NAMALWA (cell line): Measurements from ENCODE around the gene GSTA4.
"Not testable (repeated sequence)": the region's sequence is repeated elsewhere in the genome, so short reads cannot be mapped to it uniquely, and the experiment has no call there.

ENCODE experiments used
- DNase-seq: peaks from one replicate; pipeline ENCODE4 v3.0.0-alpha.2; 2015; ENCODE audit warnings: low spot score

Gene GSTA4

DNA sequence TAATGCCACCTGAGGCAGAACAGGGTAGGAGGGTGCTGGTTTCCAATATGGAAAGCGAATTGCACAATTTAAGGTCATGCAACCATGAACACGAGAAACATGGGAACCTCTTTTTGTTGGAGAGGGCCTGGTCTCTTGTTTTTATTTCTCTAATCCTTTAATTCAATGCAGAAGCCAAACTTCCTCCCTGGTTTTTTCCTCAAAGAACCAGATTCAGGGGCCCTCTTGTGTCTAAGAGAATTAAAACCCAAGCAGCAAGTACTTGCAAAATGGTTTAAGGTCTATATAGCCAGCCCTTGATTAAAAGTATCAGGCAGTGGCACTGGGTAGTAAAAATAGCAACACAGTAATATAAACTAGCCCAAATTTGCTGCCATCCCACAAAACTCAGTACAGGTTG, 19.5 kb downstream of the GSTA4 start:
- no peak for DNase-seq

GRCh38 chr6:52972989-52973388, 22.1 kb downstream of the GSTA4 start:
- no peak for DNase-seq

DNA sequence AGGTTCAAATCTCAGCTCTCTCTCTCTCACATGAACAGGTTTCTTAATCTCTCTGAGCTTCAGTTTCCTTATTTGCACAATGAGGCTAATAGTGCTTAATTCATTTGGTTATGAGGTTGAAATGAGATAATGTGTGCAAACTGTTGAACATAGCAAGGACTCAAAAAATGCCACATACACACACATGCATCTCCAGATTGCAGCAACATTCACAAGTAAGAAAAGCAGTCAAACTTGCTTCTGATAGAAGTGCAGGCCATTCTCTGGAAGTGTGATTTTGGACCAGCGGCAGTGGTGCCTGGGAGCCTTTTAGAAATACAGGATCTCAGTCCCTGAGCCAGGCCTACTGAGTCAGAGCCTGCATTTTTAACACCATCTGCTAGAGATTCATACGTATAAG, 25.7 kb downstream of the GSTA4 start:
- DNase-seq = no peak

DNA sequence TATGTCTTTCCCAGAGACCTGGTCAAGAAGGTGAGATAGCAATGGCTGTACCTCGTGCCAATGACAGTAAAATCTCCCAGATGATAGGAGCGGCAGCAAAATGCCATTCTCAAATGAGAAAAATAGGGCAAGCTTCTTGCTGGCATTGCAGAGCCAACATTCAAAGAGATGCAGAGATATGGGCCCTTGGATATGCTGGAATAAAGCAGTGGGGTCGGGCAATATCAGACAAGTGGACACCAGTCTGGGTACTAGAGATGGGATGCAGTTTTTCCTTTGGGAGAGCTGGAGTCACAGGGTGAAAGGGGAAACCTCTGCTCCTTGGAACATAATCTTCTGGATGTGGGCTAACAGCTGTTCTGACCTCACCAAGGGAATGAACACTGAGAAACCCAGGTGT, 29.0 kb downstream of the GSTA4 start:
- DNase-seq = no peak

DNA sequence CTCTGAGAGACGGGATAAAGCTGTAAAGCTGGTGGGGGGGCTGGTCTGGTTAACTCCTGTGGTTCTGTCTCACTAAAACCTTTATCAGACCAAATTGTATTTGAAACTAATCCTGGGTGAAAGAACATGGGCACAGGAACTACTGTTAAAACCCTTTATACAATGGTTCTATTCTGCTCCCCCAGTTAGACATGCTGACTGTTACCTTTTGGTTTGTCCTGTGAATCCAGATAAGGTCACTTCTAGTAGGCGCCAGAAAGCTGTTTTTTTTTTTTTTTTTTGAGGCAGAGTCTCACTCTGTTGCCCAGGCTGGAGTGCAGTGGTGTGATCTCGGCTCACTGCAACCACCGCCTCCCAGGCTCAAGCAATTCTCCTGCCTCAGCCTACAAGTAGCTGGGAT, 29.7 kb downstream of the GSTA4 start:
- no peak for DNase-seq

- DNase-seq = no peak
Observed at GRCh38 chr6:52964318-52964717, 30.8 kb downstream of the GSTA4 start.

DNA sequence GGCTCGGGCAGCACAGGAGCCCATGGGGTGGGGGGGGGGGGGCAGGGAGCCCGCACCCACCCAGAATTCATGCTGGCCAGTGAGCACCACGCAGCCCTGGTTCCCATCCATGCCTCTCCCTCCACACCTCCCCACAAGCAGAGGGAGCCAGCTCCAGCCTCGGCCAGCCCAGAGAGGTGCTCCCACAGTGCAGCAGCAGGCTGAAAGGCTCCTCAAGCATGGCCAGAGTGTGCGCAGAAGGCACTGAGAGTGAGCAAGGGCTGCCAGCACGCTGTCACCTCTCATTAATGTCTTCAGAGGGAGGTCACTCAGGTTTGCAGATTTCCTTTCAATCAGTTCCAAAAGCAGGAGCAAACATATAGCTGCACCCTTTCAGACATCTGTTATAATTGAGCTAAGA, 32.4 kb downstream of the GSTA4 start:
- DNase-seq = no peak

GRCh38 chr6:52961022-52961421, 34.1 kb downstream of the GSTA4 start:
- not testable (repeated sequence) for DNase-seq

GRCh38 chr6:52960211-52960610, 34.9 kb downstream of the GSTA4 start:
- not testable (repeated sequence) for DNase-seq

DNA sequence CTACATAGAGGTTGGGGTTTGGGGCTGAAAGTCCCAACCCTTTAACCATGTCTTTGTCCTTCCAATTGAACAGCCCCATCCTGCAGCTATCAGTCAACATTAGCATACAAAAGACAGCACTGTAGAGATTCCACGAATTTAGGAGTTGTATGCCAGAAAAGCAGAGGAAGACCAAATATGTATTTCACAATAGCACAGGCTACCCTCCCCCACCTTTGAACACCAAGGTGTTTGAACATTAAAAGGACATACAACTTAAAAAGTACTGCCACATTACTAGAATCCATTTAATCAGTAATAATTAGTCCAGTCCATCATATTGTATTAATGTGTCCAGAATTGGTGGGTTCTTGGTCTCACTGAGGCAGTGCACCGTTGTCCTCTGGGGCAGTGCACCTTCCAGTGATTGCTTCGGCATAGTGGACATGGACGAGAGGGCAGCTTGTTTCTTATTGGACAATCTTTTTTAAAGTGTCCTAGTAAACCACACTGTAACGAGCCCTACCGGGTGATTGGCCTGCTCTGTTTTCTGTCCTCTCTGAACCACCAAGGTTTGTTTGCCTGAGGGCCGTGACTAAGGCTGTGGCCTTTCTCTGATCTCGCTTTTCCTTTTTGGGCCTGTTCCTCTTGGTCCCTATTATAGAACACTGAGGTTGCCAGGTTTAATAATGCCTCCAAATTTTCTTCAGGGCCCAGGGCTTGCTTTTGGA, 36.4 kb downstream of the GSTA4 start:
- no peak for DNase-seq

GRCh38 chr6:52955871-52956270, 39.2 kb downstream of the GSTA4 start:
- DNase-seq = no peak

- DNase-seq = no peak
Observed at GRCh38 chr6:52953911-52954839, 40.9 kb downstream of the GSTA4 start.

DNA sequence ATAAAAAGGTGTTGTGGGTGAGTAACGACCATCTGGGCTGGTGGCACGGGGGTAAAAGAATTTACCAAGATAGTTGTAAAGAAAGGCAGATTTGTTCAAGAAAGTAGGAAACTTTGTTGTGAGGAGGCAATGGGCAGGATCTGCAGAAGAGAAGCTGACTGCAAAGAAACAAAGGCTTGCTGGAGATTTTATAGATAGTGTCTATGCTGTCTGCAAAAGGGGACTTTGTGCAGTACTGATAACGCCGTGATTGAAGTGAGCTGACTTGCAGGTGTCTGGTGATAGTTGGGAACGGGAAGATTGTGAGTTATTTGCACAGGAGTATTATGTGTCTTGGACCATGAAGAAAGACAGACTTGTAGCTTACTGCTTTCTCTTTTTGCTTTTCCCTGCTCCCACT, 48.8 kb downstream of the GSTA4 start:
- no peak for DNase-seq

DNA sequence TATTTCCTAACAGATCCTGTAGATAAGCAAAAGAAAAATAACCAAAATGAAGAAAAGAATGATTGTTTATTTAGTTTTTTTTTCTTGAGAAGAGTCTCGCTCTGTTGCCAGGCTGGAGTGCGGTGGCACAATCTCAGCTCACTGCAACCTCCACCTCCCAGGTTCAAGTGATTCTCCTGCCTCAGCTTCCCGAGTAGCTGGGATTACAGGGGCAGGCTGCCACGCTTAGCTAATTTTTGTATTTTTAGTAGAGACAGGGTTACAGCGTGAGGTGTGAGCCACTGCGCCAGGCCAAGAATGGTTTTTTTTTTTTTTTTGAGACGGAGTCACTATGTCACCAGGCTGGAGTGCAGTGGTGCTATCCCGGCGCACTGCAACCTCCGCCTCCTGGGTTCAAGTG, 52.3 kb downstream of the GSTA4 start:
- not testable (repeated sequence) for DNase-seq

DNA sequence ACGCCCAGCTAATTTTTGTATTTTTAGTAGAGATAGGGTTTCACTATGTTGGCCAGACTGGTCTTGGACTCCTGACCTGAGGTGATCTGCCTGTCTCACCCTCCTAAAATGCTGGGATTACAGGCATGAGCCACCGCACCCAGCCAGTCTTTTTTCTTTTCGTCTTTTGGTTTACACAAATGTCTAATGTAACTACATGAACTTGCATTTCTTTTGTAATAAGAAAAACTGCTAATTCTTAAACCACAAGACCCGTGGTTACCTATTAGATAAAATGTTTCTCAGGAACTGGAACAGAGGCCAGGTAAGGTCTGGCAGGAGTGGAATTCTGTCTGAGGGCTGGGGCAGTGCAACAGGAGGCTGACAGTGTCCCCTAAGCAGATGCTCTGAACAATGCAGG, 52.9 kb downstream of the GSTA4 start:
- DNase-seq = no peak

- DNase-seq = no peak
Observed at GRCh38 chr6:52937908-52938307, 57.2 kb downstream of the GSTA4 start.

- no peak for DNase-seq
Observed at GRCh38 chr6:52933778-52934177, 61.3 kb downstream of the GSTA4 start.

GRCh38 chr6:52931351-52931750, 63.7 kb downstream of the GSTA4 start:
- no peak for DNase-seq

DNA sequence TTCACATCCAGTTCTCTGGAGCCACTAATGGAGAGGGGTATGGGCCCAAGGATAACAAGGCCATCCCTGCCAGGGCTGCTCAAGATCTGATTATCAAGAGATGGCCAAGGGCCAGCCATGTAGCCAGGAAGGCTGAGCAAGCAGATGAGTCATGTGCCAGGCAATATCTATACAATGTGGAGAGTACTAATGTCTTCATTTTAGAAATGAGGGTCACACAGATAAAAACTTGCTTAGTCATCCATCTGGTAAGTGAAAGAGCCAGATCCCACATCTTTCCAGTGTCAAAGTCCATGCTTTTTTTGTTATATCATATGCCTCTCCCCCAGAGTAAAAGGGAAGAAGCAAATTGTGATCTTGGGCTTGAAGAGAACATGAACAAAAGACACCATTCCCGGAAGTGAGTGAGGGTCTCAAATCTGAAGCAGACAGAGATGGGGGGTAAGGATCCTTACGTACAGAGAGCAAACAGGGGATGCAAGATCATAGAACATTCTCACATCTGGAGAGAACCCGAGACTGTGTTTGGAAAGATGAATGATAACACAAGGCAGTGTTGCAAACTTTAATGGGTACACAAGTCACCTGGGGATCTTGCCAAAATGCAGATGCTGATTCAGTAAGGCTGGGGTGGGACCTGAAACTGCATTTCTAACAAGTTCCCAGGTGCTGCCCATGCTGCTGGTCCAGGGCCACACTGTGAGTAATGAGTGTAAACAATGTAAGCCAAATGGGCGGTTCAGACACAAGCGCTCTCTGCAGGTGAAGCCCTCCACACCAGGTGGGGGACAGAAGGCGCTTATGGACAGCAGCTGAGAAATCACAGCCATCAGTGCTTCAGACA, 65.5 kb downstream of the GSTA4 start:
- no peak for DNase-seq
